Stimulated activated memory B cell treated with anti-CD40 and anti-IgM and Interleukin-4, amounts not matched to agents 10 μg/mL and 1 μg/mL and 100 μg/mL, for 72 hours (primary cell): Measurements from ENCODE around the gene USF2.
A peak's percentile ranks its signal among the peaks of the same experiment; 100 is the strongest.

ENCODE experiments used
- ATAC-seq: fragments of 150-1000 bp; cut with Tn5 transposase; 2 replicates; pipeline ENCODE4 v1.10.0; 2021
- H3K27ac Mint-ChIP-seq: one replicate; pipeline ENCODE4 v1.8.0; 2022; ENCODE audit warnings: mild to moderate bottlenecking, mixed read lengths
- H3K27me3 Mint-ChIP-seq: one replicate; pipeline ENCODE4 v1.8.0; 2022; ENCODE audit warnings: mixed read lengths
- H3K36me3 Mint-ChIP-seq: one replicate; pipeline ENCODE4 v1.8.0; 2022; ENCODE audit warnings: mixed read lengths
- H3K4me1 Mint-ChIP-seq: one replicate; pipeline ENCODE4 v1.8.0; 2022; ENCODE audit warnings: mixed read lengths
- H3K4me3 Mint-ChIP-seq: one replicate; pipeline ENCODE4 v1.8.0; 2022; ENCODE audit warnings: mild to moderate bottlenecking, moderate library complexity, mixed read lengths
- H3K9me3 Mint-ChIP-seq: one replicate; pipeline ENCODE4 v1.8.0; 2022; ENCODE audit warnings: mixed read lengths

USF2 gene

GRCh38 chr19:35253316-35254286 is 15.2 kb upstream of the USF2 start:
- ATAC-seq: no peak
- H3K4me1 Mint-ChIP-seq: peaks cover 34% of the 10 kb centered on the region
- no peak overlapping the region for H3K4me3 Mint-ChIP-seq
- H3K27me3 Mint-ChIP-seq: no peaks in the 10 kb centered on the region
- H3K27ac Mint-ChIP-seq: peak overlapping the region; percentile 47
- no peaks in the 10 kb centered on the region for H3K9me3 Mint-ChIP-seq
- peaks cover 40% of the 10 kb centered on the region for H3K36me3 Mint-ChIP-seq

- Mint-ChIP-seq H3K9me3 (no peaks in the 10 kb centered on the region), H3K27ac (peak overlapping the region; percentile 47), H3K4me1 (peaks cover 24% of the 10 kb centered on the region), H3K27me3 (no peaks in the 10 kb centered on the region), H3K36me3 (peaks cover 40% of the 10 kb centered on the region), H3K4me3 (no peak overlapping the region)
- ATAC-seq: no peak
Observed at GRCh38 chr19:35254341-35255297, 14.1 kb upstream of the USF2 start.

- H3K4me1 Mint-ChIP-seq: peaks cover 6% of the 10 kb centered on the region
- no peaks in the 10 kb centered on the region for H3K27me3 Mint-ChIP-seq
- H3K9me3 Mint-ChIP-seq: no peaks in the 10 kb centered on the region
- no peak overlapping the region for H3K27ac Mint-ChIP-seq
- H3K36me3 Mint-ChIP-seq: peaks cover 33% of the 10 kb centered on the region
- H3K4me3 Mint-ChIP-seq: no peak overlapping the region
- ATAC-seq: no peak
Observed at GRCh38 chr19:35256566-35256965, 12.2 kb upstream of the USF2 start.

- Mint-ChIP-seq H3K4me1 (peaks cover 6% of the 10 kb centered on the region), H3K4me3 (no peak overlapping the region), H3K36me3 (peaks cover 30% of the 10 kb centered on the region), H3K27ac (no peak overlapping the region), H3K9me3 (no peaks in the 10 kb centered on the region), H3K27me3 (no peaks in the 10 kb centered on the region)
- ATAC-seq: no peak
Observed at GRCh38 chr19:35257113-35257461, 11.7 kb upstream of the USF2 start.

- H3K4me3 Mint-ChIP-seq: no peak overlapping the region
- no peaks in the 10 kb centered on the region for H3K27me3 Mint-ChIP-seq
- H3K4me1 Mint-ChIP-seq: peaks cover 33% of the 10 kb centered on the region
- H3K27ac Mint-ChIP-seq: peak overlapping the region; percentile 10
- no peak for ATAC-seq
- H3K9me3 Mint-ChIP-seq: no peaks in the 10 kb centered on the region
- H3K36me3 Mint-ChIP-seq: peaks cover 5% of the 10 kb centered on the region
Observed at GRCh38 chr19:35260694-35261304, 8.0 kb upstream of the USF2 start.

- peak overlapping the region; percentile 10 for H3K27ac Mint-ChIP-seq
- H3K4me3 Mint-ChIP-seq: no peak overlapping the region
- H3K27me3 Mint-ChIP-seq: no peaks in the 10 kb centered on the region
- H3K36me3 Mint-ChIP-seq: peaks cover 10% of the 10 kb centered on the region
- H3K9me3 Mint-ChIP-seq: no peaks in the 10 kb centered on the region
- H3K4me1 Mint-ChIP-seq: peaks cover 38% of the 10 kb centered on the region
- no peak for ATAC-seq
Observed at GRCh38 chr19:35261356-35262100, 7.2 kb upstream of the USF2 start.

- no peak overlapping the region for H3K4me3 Mint-ChIP-seq
- peaks cover 11% of the 10 kb centered on the region for H3K36me3 Mint-ChIP-seq
- peaks cover 42% of the 10 kb centered on the region for H3K4me1 Mint-ChIP-seq
- no peaks in the 10 kb centered on the region for H3K27me3 Mint-ChIP-seq
- H3K9me3 Mint-ChIP-seq: no peaks in the 10 kb centered on the region
- peak overlapping the region; percentile 10 for H3K27ac Mint-ChIP-seq
- ATAC-seq: no peak
Observed at GRCh38 chr19:35262101-35262761, 6.5 kb upstream of the USF2 start.

- Mint-ChIP-seq H3K4me1 (peaks cover 47% of the 10 kb centered on the region), H3K36me3 (peaks cover 11% of the 10 kb centered on the region), H3K27me3 (no peaks in the 10 kb centered on the region), H3K9me3 (no peaks in the 10 kb centered on the region), H3K4me3 (no peak overlapping the region), H3K27ac (peak overlapping the region; percentile 53)
- ATAC-seq: no peak
Observed at GRCh38 chr19:35264268-35265125, 4.3 kb upstream of the USF2 start.

- ATAC-seq: no peak
- H3K27me3 Mint-ChIP-seq: no peaks in the 10 kb centered on the region
- peak overlapping the region; percentile 98 for H3K27ac Mint-ChIP-seq
- H3K36me3 Mint-ChIP-seq: peaks cover 12% of the 10 kb centered on the region
- H3K4me3 Mint-ChIP-seq: no peak overlapping the region
- H3K9me3 Mint-ChIP-seq: no peaks in the 10 kb centered on the region
- H3K4me1 Mint-ChIP-seq: peaks cover 49% of the 10 kb centered on the region
Observed at GRCh38 chr19:35265126-35265899, 3.4 kb upstream of the USF2 start.

GRCh38 chr19:35265900-35266519 is 2.8 kb upstream of the USF2 start:
- no peak for ATAC-seq
- Mint-ChIP-seq H3K36me3 (peaks cover 18% of the 10 kb centered on the region), H3K27ac (peak overlapping the region; percentile 98), H3K4me3 (peak overlapping the region; percentile 95), H3K9me3 (no peaks in the 10 kb centered on the region), H3K27me3 (no peaks in the 10 kb centered on the region), H3K4me1 (peaks cover 56% of the 10 kb centered on the region)

GRCh38 chr19:35266520-35267352 is 2.0 kb upstream of the USF2 start:
- no peaks in the 10 kb centered on the region for H3K27me3 Mint-ChIP-seq
- peak overlapping the region; percentile 95 for H3K4me3 Mint-ChIP-seq
- H3K36me3 Mint-ChIP-seq: peaks cover 23% of the 10 kb centered on the region
- peak overlapping the region; percentile 98 for H3K27ac Mint-ChIP-seq
- peaks cover 62% of the 10 kb centered on the region for H3K4me1 Mint-ChIP-seq
- no peaks in the 10 kb centered on the region for H3K9me3 Mint-ChIP-seq
- ATAC-seq: no peak

GRCh38 chr19:35267353-35267817 is 1.4 kb upstream of the USF2 start:
- H3K36me3 Mint-ChIP-seq: peaks cover 28% of the 10 kb centered on the region
- peak overlapping the region; percentile 95 for H3K4me3 Mint-ChIP-seq
- H3K9me3 Mint-ChIP-seq: no peaks in the 10 kb centered on the region
- H3K27ac Mint-ChIP-seq: peak overlapping the region; percentile 98
- peak; percentile 14 for ATAC-seq
- H3K27me3 Mint-ChIP-seq: no peaks in the 10 kb centered on the region
- peaks cover 65% of the 10 kb centered on the region for H3K4me1 Mint-ChIP-seq
